Activated T-cell treated with anti-CD3 and anti-CD28 coated beads, Interleukin-2, amount 50 U/mL, for 72 hours (primary cell): ENCODE data around the gene ADCY5. TPM values are rescaled to one million over a fixed set of nuclear protein-coding genes. Genes with fewer than 3 reads are reported as not detected.
"Not testable (repeated sequence)": the region's sequence is repeated elsewhere in the genome, so short reads cannot be mapped to it uniquely, and the experiment has no call there.

Source experiments
- ATAC-seq, 2 donors: fragments of 150-1000 bp; cut with Tn5 transposase; replicated peaks in 1 of 2; 2 replicates each; pipeline ENCODE4 v1.10.0; 2021; ENCODE audit warnings: moderate library complexity in 2 of 2, mild to moderate bottlenecking in 1 of 2
- DNase-seq, 2 donors: peaks; one replicate each; pipeline ENCODE4 v3.0.0; 2021 to 2022; ENCODE audit warnings: mixed read lengths in 1 of 2
- H3K27ac Mint-ChIP-seq: one replicate; pipeline ENCODE4 v1.8.0; 2022; ENCODE audit warnings: mild to moderate bottlenecking, moderate library complexity, mixed read lengths
- H3K27me3 Mint-ChIP-seq: one replicate; pipeline ENCODE4 v1.8.0; 2022; ENCODE audit warnings: low read depth, mixed read lengths
- H3K36me3 Mint-ChIP-seq, 2 donors: one replicate each; pipeline ENCODE4 v1.8.0; 2022; ENCODE audit warnings: mixed read lengths in 2 of 2, mild to moderate bottlenecking in 1 of 2; ENCODE audit not compliant: insufficient read depth in 2 of 2
- H3K4me1 Mint-ChIP-seq: one replicate; pipeline ENCODE4 v1.8.0; 2022; ENCODE audit warnings: low read depth, mixed read lengths
- H3K4me3 Mint-ChIP-seq, 2 donors: one replicate each; pipeline ENCODE4 v1.8.0; 2022; ENCODE audit warnings: mild to moderate bottlenecking in 2 of 2, mixed read lengths in 2 of 2, moderate library complexity in 2 of 2
- H3K9me3 Mint-ChIP-seq, 2 donors: one replicate each; pipeline ENCODE4 v1.8.0; 2022; ENCODE audit warnings: mixed read lengths in 2 of 2
- total RNA-seq, 2 donors: library from RNA; stranded (reverse); gene quantifications; one replicate each; pipeline ENCODE4 v1.2.3, GENCODE V29; 2022

ADCY5 gene
- total RNA-seq, result not detected

- Mint-ChIP-seq H3K36me3 (peaks cover 1 to 2% of the 10 kb centered on the region in 2 donors), H3K4me3 (peak within 1 kb of the TSS; percentile 54 to 74), H3K4me1 (no peaks in the 10 kb centered on the region), H3K27me3 (peaks cover 58% of the 10 kb centered on the region), H3K27ac (no peak within 1 kb of the TSS), H3K9me3 (no peaks in the 10 kb centered on the region)
- ATAC-seq (peak in 1 of 2 donors; percentile 23), DNase-seq (peak; percentile 4 to 9)
Measured at GRCh38 chr3:123448536-123449101, at the start of gene ADCY5. ADCY5 (minus strand) TSS chr3:123449090; CDS start chr3:123448545, 545 bp downstream.

GRCh38 chr3:123493912-123494311 lies 45.0 kb upstream of the ADCY5 start:
- H3K4me1 Mint-ChIP-seq, result no peaks in the 10 kb centered on the region
- H3K9me3 Mint-ChIP-seq, result no peaks in the 10 kb centered on the region
- DNase-seq (no peak), ATAC-seq (no peak)
- H3K4me3 Mint-ChIP-seq, result no peak overlapping the region
- no peaks in the 10 kb centered on the region for H3K27me3 Mint-ChIP-seq
- peaks cover 0 to 1% of the 10 kb centered on the region in 2 donors for H3K36me3 Mint-ChIP-seq
- H3K27ac Mint-ChIP-seq, result no peak overlapping the region

GRCh38 chr3:123491966-123492587 lies 43.2 kb upstream of the ADCY5 start:
- no peaks in the 10 kb centered on the region for H3K9me3 Mint-ChIP-seq
- no peak for ATAC-seq
- DNase-seq, result no peak
- H3K27ac Mint-ChIP-seq, result peak overlapping the region; percentile 15
- no peak overlapping the region for H3K4me3 Mint-ChIP-seq
- peaks cover 0 to 1% of the 10 kb centered on the region in 2 donors for H3K36me3 Mint-ChIP-seq
- no peaks in the 10 kb centered on the region for H3K27me3 Mint-ChIP-seq
- no peaks in the 10 kb centered on the region for H3K4me1 Mint-ChIP-seq

GRCh38 chr3:123489400-123490004 lies 40.6 kb upstream of the ADCY5 start:
- peak; percentile 49 to 53 for DNase-seq
- Mint-ChIP-seq H3K27me3 (no peaks in the 10 kb centered on the region), H3K36me3 (peaks cover 0 to 1% of the 10 kb centered on the region in 2 donors), H3K27ac (no peak overlapping the region), H3K4me3 (no peak overlapping the region), H3K9me3 (no peaks in the 10 kb centered on the region), H3K4me1 (no peaks in the 10 kb centered on the region)
- peak; percentile 30 to 46 for ATAC-seq

- DNase-seq (no peak), ATAC-seq (no peak)
- no peak overlapping the region for H3K27ac Mint-ChIP-seq
Measured at GRCh38 chr3:123488645-123489347, 39.9 kb upstream of the ADCY5 start.

GRCh38 chr3:123487063-123487462 lies 38.2 kb upstream of the ADCY5 start:
- H3K4me3 Mint-ChIP-seq, H3K27ac Mint-ChIP-seq, DNase-seq, H3K4me1 Mint-ChIP-seq, H3K27me3 Mint-ChIP-seq, H3K9me3 Mint-ChIP-seq, H3K36me3 Mint-ChIP-seq, ATAC-seq: not testable (repeated sequence)

More at GRCh38 chr3:123488645-123489347, 39.9 kb upstream of the ADCY5 start:
- Mint-ChIP-seq H3K4me3 (no peak overlapping the region), H3K27me3 (no peaks in the 10 kb centered on the region), H3K4me1 (no peaks in the 10 kb centered on the region), H3K9me3 (no peaks in the 10 kb centered on the region), H3K36me3 (peaks cover 0 to under 1% of the 10 kb centered on the region in 2 donors)

GRCh38 chr3:123486460-123486859 lies 37.6 kb upstream of the ADCY5 start:
- Mint-ChIP-seq H3K27me3 (no peaks in the 10 kb centered on the region), H3K36me3 (no peaks in the 10 kb centered on the region), H3K9me3 (no peaks in the 10 kb centered on the region), H3K27ac (no peak overlapping the region), H3K4me1 (no peaks in the 10 kb centered on the region), H3K4me3 (no peak overlapping the region)
- DNase-seq (no peak), ATAC-seq (no peak)

GRCh38 chr3:123485551-123485950 lies 36.7 kb upstream of the ADCY5 start:
- ATAC-seq, result no peak

GRCh38 chr3:123483146-123483545 lies 34.3 kb upstream of the ADCY5 start:
- DNase-seq (no peak), ATAC-seq (no peak)
- no peaks in the 10 kb centered on the region for H3K27me3 Mint-ChIP-seq
- no peaks in the 10 kb centered on the region for H3K36me3 Mint-ChIP-seq
- no peaks in the 10 kb centered on the region for H3K9me3 Mint-ChIP-seq
- H3K4me1 Mint-ChIP-seq, result no peaks in the 10 kb centered on the region
- H3K27ac Mint-ChIP-seq, result no peak overlapping the region
- H3K4me3 Mint-ChIP-seq, result no peak overlapping the region

More at GRCh38 chr3:123485551-123485950, 36.7 kb upstream of the ADCY5 start:
- Mint-ChIP-seq H3K27me3 (no peaks in the 10 kb centered on the region), H3K4me1 (no peaks in the 10 kb centered on the region), H3K36me3 (no peaks in the 10 kb centered on the region), H3K27ac (no peak overlapping the region), H3K9me3 (no peaks in the 10 kb centered on the region), H3K4me3 (no peak overlapping the region)
- no peak for DNase-seq

- H3K9me3 Mint-ChIP-seq, result no peaks in the 10 kb centered on the region
- DNase-seq (no peak), ATAC-seq (no peak)
- no peak overlapping the region for H3K27ac Mint-ChIP-seq
- H3K36me3 Mint-ChIP-seq, result no peaks in the 10 kb centered on the region
- H3K4me3 Mint-ChIP-seq, result no peak overlapping the region
- H3K27me3 Mint-ChIP-seq, result no peaks in the 10 kb centered on the region
- no peaks in the 10 kb centered on the region for H3K4me1 Mint-ChIP-seq
Measured at GRCh38 chr3:123481722-123482457, 33.0 kb upstream of the ADCY5 start.

- no peak overlapping the region for H3K27ac Mint-ChIP-seq
- H3K9me3 Mint-ChIP-seq, result no peaks in the 10 kb centered on the region
- no peaks in the 10 kb centered on the region for H3K4me1 Mint-ChIP-seq
- H3K4me3 Mint-ChIP-seq, result no peak overlapping the region
- H3K36me3 Mint-ChIP-seq, result no peaks in the 10 kb centered on the region
- H3K27me3 Mint-ChIP-seq, result no peaks in the 10 kb centered on the region
- no peak for ATAC-seq
- DNase-seq, result no peak
Measured at GRCh38 chr3:123481071-123481470, 32.2 kb upstream of the ADCY5 start.

- Mint-ChIP-seq H3K27me3 (no peaks in the 10 kb centered on the region), H3K36me3 (no peaks in the 10 kb centered on the region), H3K4me1 (no peaks in the 10 kb centered on the region), H3K4me3 (no peak overlapping the region), H3K9me3 (no peaks in the 10 kb centered on the region), H3K27ac (no peak overlapping the region)
- DNase-seq, result no peak
- no peak for ATAC-seq
Measured at GRCh38 chr3:123480428-123480827, 31.5 kb upstream of the ADCY5 start.

GRCh38 chr3:123479891-123480290 lies 31.0 kb upstream of the ADCY5 start:
- Mint-ChIP-seq H3K9me3 (no peaks in the 10 kb centered on the region), H3K4me3 (no peak overlapping the region), H3K27ac (no peak overlapping the region), H3K27me3 (no peaks in the 10 kb centered on the region), H3K4me1 (no peaks in the 10 kb centered on the region), H3K36me3 (no peaks in the 10 kb centered on the region)
- ATAC-seq (no peak), DNase-seq (no peak)
